AG09309 (cell line): Measurements from ENCODE around the gene C20orf141.
"Not testable (repeated sequence)": the region's sequence is repeated elsewhere in the genome, so short reads cannot be mapped to it uniquely, and the experiment has no call there.

ENCODE experiments used
- DNase-seq: peaks from one replicate; pipeline ENCODE4 v3.0.0-alpha.2; 2010; ENCODE audit warnings: low read depth
- H3K4me3 ChIP-seq: 2 replicates; pipeline ENCODE4 v1.5.1; 2011; ENCODE audit warnings: mild to moderate bottlenecking, low read depth, low read length, moderate library complexity; ENCODE audit not compliant: control insufficient read depth
- TF ChIP-seq, protein P1 (sequence below): IDR thresholded peaks from 2 replicates; pipeline ENCODE4 v1.5.1; 2011; ENCODE audit warnings: mild to moderate bottlenecking, low read depth, low read length, inconsistent platforms; ENCODE audit not compliant: insufficient read depth, control insufficient read depth; ENCODE audit errors: missing control alignments

C20orf141 gene

DNA sequence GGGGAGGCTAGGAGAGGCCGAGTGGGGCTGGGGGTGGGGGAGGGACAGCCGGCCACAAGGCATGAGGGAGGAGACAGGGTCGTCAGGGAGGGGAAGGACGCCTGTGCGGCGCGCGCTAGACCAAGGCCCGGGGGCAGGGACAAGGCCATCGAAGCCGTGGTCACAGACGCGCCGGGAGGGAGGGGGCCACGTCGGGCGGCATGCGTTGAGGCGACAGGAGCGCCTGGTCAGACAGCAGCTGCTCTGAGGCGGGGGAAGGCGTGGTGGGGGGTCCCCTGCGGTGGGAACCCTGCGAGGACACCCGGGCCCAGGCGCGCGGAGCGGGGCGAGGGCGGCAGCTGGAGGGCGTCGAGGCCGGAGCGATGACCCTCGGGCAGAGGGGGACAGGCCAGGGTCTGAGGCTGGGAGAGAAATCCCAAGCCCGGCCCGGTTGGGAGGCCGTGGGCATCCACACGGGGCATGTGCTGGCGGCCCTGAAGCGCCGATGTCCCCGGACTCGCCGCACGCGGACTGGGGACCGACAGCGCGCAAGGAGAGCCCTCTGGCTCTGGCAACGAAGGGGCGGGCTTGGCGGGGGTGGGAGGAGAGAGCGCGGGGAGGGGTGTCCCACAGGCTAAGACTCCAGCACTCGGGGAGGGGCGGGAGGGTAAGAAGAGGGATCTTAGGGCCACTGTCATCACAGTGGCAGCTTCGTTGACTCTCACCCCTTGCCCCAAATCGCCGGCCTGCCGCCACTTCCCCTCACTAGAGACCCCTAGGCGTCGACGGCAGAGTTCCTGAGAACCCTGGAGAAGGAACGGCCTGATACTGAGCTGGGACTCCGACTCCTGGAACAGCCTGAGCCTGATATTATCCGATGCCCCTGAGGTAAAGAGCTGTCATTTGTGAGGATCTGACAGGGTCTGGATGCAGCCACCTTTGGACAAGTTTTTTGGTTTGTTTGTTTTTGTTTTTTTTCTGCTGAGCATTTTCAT lies 6.4 kb downstream of the C20orf141 start:
- H3K4me3 ChIP-seq: no peak overlapping the region
- DNase-seq: no peak
- TF ChIP-seq, protein P1, sequence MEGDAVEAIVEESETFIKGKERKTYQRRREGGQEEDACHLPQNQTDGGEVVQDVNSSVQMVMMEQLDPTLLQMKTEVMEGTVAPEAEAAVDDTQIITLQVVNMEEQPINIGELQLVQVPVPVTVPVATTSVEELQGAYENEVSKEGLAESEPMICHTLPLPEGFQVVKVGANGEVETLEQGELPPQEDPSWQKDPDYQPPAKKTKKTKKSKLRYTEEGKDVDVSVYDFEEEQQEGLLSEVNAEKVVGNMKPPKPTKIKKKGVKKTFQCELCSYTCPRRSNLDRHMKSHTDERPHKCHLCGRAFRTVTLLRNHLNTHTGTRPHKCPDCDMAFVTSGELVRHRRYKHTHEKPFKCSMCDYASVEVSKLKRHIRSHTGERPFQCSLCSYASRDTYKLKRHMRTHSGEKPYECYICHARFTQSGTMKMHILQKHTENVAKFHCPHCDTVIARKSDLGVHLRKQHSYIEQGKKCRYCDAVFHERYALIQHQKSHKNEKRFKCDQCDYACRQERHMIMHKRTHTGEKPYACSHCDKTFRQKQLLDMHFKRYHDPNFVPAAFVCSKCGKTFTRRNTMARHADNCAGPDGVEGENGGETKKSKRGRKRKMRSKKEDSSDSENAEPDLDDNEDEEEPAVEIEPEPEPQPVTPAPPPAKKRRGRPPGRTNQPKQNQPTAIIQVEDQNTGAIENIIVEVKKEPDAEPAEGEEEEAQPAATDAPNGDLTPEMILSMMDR: no peak

DNA sequence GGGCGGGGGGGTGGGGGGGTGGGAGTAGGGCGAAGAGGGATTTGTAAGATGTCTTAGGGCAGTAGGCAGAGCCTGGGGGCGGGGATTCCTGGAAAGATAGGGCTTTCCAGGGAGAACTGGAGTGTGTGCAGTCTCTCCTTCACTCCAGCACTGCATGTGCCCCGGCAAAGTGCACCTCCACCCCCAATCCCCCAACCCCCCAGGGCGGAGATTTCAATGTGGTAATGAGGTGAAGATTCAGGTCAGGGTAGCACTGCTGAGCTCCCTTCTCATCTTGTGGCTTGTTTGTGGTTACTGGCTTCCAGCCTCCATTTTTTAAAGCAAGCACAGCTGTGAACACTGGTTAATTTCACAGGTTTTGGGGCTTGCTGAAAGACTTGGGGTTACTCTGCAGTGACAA lies 7.3 kb downstream of the C20orf141 start:
- TF ChIP-seq, protein P1: no peak
- H3K4me3 ChIP-seq: no peak overlapping the region
- no peak for DNase-seq

DNA sequence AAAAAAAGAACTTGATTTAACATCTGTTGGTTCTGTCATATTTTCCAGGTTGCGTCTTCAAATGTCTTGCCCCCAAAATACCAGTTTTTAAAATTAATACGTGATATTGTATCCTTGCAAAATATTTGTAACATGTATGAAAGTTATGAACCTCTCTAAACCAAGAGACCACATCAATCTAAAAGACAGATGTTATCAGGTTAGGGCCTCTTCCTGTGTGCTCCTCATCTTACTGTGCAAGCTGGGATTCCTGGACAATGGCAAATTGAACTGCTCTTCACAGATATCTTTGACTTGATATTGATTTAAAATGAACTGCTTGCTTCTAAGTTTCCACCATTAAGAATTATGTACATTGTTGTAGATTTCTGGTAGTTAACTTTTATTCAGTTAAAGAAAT lies 11.0 kb downstream of the C20orf141 start:
- H3K4me3 ChIP-seq: no peak overlapping the region
- DNase-seq: no peak
- TF ChIP-seq, protein P1: no peak

DNA sequence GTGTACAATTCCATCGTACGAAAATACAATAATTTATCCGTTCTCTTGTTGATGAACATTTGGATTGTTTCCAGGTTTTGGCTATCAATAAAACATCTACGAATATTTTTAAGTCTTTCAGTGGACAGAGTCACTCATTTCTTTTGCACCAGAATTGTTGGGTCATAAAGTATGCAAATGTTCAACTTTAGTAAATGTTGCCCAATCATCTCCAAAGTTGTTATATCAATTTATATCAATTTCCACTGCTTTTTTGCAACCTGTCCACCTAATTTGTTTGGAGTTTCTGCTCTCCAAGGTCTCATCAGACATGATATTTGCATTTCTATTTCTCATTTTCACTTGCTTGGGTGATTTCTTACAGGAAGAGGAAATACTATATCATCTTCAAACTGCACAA lies 11.9 kb downstream of the C20orf141 start:
- no peak for DNase-seq
- TF ChIP-seq, protein P1: no peak
- H3K4me3 ChIP-seq: no peak overlapping the region

DNA sequence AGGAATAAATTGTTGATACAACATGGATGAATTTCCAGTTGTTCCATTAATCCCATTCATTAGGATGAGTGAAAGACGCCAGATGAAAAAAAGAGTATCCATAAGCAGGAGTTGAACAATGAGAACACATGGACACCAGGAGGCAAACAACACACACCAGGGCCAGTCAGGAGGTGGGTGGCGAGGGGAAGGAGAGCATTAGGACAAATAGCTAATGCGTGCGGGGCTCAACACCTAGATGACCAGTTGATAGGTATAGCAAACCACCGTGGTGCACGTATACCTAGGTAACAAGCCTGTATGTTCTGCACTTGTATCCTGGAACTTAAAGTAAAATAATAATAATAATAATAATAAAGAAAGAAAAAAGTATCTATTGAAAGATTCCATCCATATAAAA lies 14.6 kb downstream of the C20orf141 start:
- TF ChIP-seq, protein P1: no peak
- H3K4me3 ChIP-seq: no peak overlapping the region
- DNase-seq: no peak

DNA sequence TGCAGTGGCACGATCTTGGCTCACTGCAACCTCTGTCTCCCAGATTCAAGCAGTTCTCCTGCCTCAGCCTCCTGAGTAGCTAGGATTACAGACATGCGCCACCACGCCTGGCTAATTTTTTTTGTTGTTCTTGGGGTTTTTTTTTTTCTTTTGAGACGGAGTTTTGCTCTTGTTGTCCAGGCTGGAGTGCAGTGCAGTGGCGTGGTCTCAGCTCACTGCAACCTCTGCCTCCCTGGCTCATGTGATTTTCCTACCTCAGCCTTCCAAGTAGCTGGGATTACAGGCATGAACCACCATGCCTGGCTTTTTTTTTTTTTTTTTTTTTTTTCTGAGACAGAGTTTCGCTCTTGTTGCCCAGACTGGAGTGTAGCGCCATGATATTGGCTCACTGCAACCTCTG lies 16.4 kb downstream of the C20orf141 start:
- not testable (repeated sequence) for H3K4me3 ChIP-seq

DNA sequence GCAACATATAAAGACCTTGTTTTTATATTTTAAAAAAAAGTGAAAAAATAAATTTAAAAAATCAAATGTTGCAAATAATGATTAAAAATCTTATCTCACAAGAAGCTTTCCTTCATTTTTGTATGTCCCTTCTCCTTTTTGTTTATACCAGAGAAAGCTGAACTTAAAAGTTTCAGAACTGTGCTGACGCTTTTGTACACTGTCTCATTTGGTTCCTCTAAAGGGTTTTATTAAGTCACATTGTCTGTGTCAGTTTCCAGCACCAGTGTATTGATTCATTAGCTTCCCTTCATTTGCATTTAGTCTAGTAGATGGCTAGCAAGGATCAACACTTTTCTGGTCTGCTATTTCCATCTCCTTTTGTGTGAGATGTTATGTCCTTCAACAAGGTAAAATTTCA lies 19.0 kb downstream of the C20orf141 start:
- H3K4me3 ChIP-seq: no peak overlapping the region
- no peak for DNase-seq
- TF ChIP-seq, protein P1: no peak

More for the DNA sequence above, 16.4 kb downstream of the C20orf141 start:
- not testable (repeated sequence) for DNase-seq
